ENCODE results near the gene RXRG.

GRCh38 chr1:165456114-165456513 lies 11.2 kb upstream of the RXRG start:
- no peak for TF ChIP-seq CTCF (IDR thresholded peaks at IDR 0.05; ENCODE audit: poor library complexity)
- TF ChIP-seq EZH2 (IDR thresholded peaks at IDR 0.05; ENCODE audit: borderline replicate concordance): no peak
- TF ChIP-seq EZH2phosphoT487 (IDR thresholded peaks at IDR 0.05; ENCODE audit: low read depth, severe bottlenecking, unreplicated experiment): no peak

Measured in hepatocyte (in vitro differentiated cells).